ENCODE measurements around the gene FEV. TPM values are rescaled to one million over a fixed set of nuclear protein-coding genes. Genes with fewer than 3 reads are reported as not detected.

Gene FEV
- not detected in 5 replicates for total RNA-seq (2022; extraction: Qiagen RNA extraction; ENCODE audit: low read depth)

DNA sequence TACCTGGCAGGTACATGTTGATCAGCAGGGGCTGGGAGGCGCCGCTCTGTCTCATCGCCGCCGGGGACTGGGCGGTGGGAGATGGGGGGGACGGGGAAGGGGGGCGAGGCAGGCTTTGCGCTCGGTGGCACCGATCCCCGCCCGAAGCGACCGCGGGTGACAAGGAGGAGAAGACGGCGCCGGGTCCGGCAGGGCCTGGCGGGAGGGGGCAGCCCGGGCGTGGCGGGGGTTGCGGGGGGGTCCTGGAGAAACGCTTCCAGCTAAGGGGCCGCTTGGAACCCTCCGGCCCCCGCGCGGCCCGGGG lies at the start of gene FEV:
FEV (minus strand) TSS at position 164 of the 304 bp plus-strand sequence; CDS start at position 55, 109 bp downstream.

DNA sequence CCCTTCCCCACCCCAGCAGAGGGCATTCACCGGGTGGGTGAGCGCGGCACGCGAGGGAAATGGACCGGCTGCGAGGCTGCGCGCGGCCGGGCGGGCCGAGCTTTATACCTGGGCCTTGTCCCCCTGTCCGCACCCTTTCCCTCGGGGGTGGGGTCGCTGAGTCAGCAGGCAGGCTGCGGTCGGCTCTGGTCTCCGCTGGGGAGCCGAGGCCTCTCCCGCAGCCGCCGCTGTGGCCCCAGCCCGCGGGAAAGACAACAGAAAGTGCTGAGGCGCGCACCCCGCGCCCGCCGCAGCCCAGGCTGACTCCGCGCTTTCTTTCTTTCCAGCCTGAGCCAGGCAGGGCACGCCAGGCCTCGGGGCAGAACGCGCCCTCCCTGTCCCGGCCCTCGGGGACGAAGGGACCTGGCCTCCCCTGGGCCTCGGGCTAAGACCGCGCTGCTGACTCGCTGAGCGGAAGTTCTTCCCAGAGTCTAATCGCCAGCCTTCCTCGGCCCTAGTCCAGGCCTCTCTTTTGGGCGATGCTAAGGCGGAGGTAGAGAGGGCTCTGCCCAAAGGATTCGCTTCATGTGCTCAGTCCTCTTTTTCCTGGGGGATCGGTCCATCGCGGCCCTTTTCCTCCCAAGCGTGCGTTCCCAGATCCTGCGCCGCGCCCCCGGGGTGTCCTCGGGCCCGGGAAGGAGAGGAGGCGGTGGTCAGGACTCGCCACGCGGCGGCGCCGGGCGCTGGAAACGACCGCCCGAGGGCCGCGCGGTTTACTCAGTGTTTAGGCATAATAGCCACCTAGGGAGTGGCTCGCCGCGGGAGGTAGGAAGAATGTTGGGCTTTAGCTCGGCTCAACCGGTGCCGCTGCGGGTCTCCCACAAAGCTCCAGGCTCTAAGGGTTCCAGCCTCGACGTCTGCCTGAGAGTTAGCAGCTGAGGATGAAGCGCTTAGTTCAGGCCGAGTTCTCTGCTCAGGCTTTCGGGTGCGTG lies 8.6 kb upstream of the FEV start, which contains the start of gene CRYBA2:
CRYBA2 (minus strand) TSS at position 78 of the 971 bp plus-strand sequence. CDS start 246 bp downstream, outside the sequence.

DNA sequence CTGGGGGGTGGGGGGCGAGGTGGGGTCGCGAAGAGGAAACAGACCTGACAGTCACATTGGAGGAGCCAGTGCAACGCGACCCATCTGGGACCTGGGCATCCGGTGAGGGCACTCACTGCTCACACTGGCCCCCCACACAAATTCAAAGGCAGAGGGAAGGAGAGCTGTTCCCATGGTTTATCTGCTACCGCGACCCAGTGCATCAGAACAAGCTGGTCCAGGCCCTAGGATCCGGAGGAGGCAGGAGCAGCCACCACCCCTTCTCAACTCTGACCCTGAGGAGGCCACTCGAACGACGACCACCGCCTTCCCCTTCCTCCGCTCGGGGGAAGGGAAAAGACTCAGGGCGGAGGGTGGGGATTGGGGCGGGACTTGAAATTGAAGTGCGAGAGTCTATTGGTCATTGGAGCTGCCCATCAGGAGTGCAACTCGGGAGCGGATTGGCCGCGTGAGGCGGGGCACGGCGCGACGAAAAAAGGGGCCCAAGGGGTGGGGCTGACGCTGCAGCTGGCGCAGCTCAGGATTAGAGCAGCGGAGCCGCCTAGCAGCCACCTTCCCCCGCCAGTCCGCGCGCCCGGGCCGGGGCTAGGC lies 25.7 kb downstream of the FEV start, which contains the start of gene CDK5R2:
CDK5R2 (plus strand) TSS at position 526 of the 591 bp plus-strand sequence. CDS start 155 bp downstream, outside the sequence.

Other genes starting within 250 kb of the FEV start
- gene CYP27A1, start 203.0 kb downstream of the FEV start, total RNA-seq (2022; extraction: Qiagen RNA extraction; ENCODE audit: low read depth): 0.17 to 0.20 TPM (median 0.17 TPM) in 3 of 5 replicates, not detected in the others
- not detected in 5 replicates for gene PRKAG3, start 153.4 kb downstream of the FEV start, total RNA-seq (2022; extraction: Qiagen RNA extraction; ENCODE audit: low read depth)
- gene WNT6, start 125.4 kb downstream of the FEV start, total RNA-seq (2022; extraction: Qiagen RNA extraction; ENCODE audit: low read depth): 0.08 to 0.21 TPM (median 0.14 TPM) in 3 of 5 replicates, not detected in the others
- 0.19 to 0.31 TPM in 2 of 5 replicates, not detected in the others for gene WNT10A, start 104.3 kb downstream of the FEV start, total RNA-seq (2022; extraction: Qiagen RNA extraction; ENCODE audit: low read depth)
- gene CDK5R2, start 25.5 kb downstream of the FEV start, total RNA-seq (2022; extraction: Qiagen RNA extraction; ENCODE audit: low read depth): 2.3 to 4.7 TPM (median 3.8 TPM) in 5 replicates
- gene CRYBA2, start 8.2 kb upstream of the FEV start, total RNA-seq (2022; extraction: Qiagen RNA extraction; ENCODE audit: low read depth): not detected in 5 replicates
- gene CFAP65, start 56.3 kb upstream of the FEV start, total RNA-seq (2022; extraction: Qiagen RNA extraction; ENCODE audit: low read depth): 0.11 to 0.23 TPM (median 0.18 TPM) in 5 replicates
- gene IHH, start 75.7 kb upstream of the FEV start, total RNA-seq (2022; extraction: Qiagen RNA extraction; ENCODE audit: low read depth): 0.25 to 0.47 TPM (median 0.37 TPM) in 4 of 5 replicates, not detected in the other
- 14.2 to 16.2 TPM (median 15.2 TPM) in 5 replicates for gene NHEJ1, start 175.6 kb upstream of the FEV start, total RNA-seq (2022; extraction: Qiagen RNA extraction; ENCODE audit: low read depth)
- 0.28 to 0.80 TPM (median 0.46 TPM) in 5 replicates for gene SLC23A3, start 184.8 kb upstream of the FEV start, total RNA-seq (2022; extraction: Qiagen RNA extraction; ENCODE audit: low read depth)
- 32.1 to 55.5 TPM (median 46.5 TPM) in 5 replicates for gene CNPPD1, start 191.7 kb upstream of the FEV start, total RNA-seq (2022; extraction: Qiagen RNA extraction; ENCODE audit: low read depth)
- gene RETREG2, start 193.1 kb upstream of the FEV start, total RNA-seq (2022; extraction: Qiagen RNA extraction; ENCODE audit: low read depth): 53.9 to 88.2 TPM (median 84.2 TPM) in 5 replicates
- 12.4 to 25.5 TPM (median 20.6 TPM) in 5 replicates for gene ZFAND2B, start 221.6 kb upstream of the FEV start, total RNA-seq (2022; extraction: Qiagen RNA extraction; ENCODE audit: low read depth)
- 23.6 to 35.5 TPM (median 32.1 TPM) in 5 replicates for gene ABCB6, start 233.8 kb upstream of the FEV start, total RNA-seq (2022; extraction: Qiagen RNA extraction; ENCODE audit: low read depth)
- 30.5 to 48.5 TPM (median 47.1 TPM) in 5 replicates for gene ATG9A, start 244.5 kb upstream of the FEV start, total RNA-seq (2022; extraction: Qiagen RNA extraction; ENCODE audit: low read depth)
- gene ANKZF1, start 244.6 kb upstream of the FEV start, total RNA-seq (2022; extraction: Qiagen RNA extraction; ENCODE audit: low read depth): 16.7 to 21.8 TPM (median 20.0 TPM) in 5 replicates

Data from A549 treated with ZK216348 at 1 μM for 4 hours (cell line).